GM23338 (cell line): ENCODE data around the gene UNC13C.

Experiments used
- CTCF ChIP-seq, 2 experiments: fragments of 200-600 bp in 1 of 2; sonication (generic) in 1 of 2; conservative IDR thresholded peaks; 2 replicates each; pipeline versions ENCODE4 v1.5.1 to v1.6.1; 2016 to 2017; ENCODE audit warnings: antibody characterized with exemption in 2 of 2, low read depth in 2 of 2, mild to moderate bottlenecking in 2 of 2, moderate library complexity in 1 of 2
- EZH2 ChIP-seq: fragments of 200-600 bp; sonication (generic); IDR thresholded peaks from one replicate; pipeline ENCODE4 v1.8.0; 2017; ENCODE audit warnings: antibody characterized with exemption, mild to moderate bottlenecking, low read depth; ENCODE audit not compliant: unreplicated experiment

DNA sequence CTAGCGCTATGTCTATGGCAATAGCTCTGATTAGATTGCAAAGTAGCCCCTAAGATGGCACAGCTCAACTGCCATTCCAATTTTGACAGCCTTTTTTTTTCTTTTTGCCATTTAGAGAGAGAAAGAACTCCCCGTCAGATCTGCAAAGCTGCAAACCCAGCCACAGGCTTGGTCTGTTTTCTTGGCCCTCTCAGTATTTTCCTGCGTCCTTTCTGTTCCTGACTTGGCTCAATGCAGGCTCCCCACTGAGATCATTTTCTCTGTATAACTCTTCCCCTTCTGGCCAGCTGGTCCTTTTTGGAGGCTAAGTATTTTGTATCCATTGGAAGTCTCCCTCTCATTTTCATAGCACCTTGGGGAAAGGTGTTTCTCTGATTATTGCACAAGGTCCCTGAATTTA, 386.7 kb downstream of the UNC13C start:
- TF ChIP-seq CTCF (conservative IDR thresholded peaks at IDR 0.05; ENCODE audit: low read depth in 2 of 2): no peak
- TF ChIP-seq EZH2: no peak
